Measurements from ENCODE around the gene SLC12A3.

GRCh38 chr16:56931271-56931891 is 66.4 kb downstream of the SLC12A3 start:
- no peak for TF ChIP-seq CTCF (conservative IDR thresholded peaks at IDR 0.05; ENCODE audit: low read depth, low read length)
- TF ChIP-seq NFE2L2 (IDR thresholded peaks at IDR 0.05; ENCODE audit: low read depth, low read length), result no peak
- TF ChIP-seq MAFK (IDR thresholded peaks at IDR 0.05; ENCODE audit: low read depth, low read length), result no peak
- TF ChIP-seq MAZ (IDR thresholded peaks at IDR 0.05; ENCODE audit: borderline replicate concordance, low read depth, low read length), result no peak
- no peak for TF ChIP-seq RAD21 (IDR thresholded peaks at IDR 0.05; ENCODE audit: low read length)
- TF ChIP-seq POLR2A (IDR thresholded peaks at IDR 0.05; ENCODE audit: low read depth, low read length), result no peak
